Astrocyte (in vitro differentiated cells and primary cell): ENCODE measurements around the gene PDE6H.

ENCODE experiments used
- EZH2 ChIP-seq: IDR thresholded peaks from 2 replicates; pipeline ENCODE4 v1.6.1; 2012; ENCODE audit warnings: mild to moderate bottlenecking, low read length, inconsistent platforms; ENCODE audit not compliant: insufficient read depth
- TF ChIP-seq, protein P1 (sequence below): IDR thresholded peaks from 2 replicates; pipeline ENCODE4 v1.5.1; 2011; ENCODE audit warnings: low read depth, mild to moderate bottlenecking, inconsistent platforms, low read length, moderate library complexity; ENCODE audit not compliant: insufficient read depth

- TF ChIP-seq, protein P1, sequence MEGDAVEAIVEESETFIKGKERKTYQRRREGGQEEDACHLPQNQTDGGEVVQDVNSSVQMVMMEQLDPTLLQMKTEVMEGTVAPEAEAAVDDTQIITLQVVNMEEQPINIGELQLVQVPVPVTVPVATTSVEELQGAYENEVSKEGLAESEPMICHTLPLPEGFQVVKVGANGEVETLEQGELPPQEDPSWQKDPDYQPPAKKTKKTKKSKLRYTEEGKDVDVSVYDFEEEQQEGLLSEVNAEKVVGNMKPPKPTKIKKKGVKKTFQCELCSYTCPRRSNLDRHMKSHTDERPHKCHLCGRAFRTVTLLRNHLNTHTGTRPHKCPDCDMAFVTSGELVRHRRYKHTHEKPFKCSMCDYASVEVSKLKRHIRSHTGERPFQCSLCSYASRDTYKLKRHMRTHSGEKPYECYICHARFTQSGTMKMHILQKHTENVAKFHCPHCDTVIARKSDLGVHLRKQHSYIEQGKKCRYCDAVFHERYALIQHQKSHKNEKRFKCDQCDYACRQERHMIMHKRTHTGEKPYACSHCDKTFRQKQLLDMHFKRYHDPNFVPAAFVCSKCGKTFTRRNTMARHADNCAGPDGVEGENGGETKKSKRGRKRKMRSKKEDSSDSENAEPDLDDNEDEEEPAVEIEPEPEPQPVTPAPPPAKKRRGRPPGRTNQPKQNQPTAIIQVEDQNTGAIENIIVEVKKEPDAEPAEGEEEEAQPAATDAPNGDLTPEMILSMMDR: no peak
- no peak for TF ChIP-seq EZH2
Measured at GRCh38 chr12:14960548-14961465, 12.0 kb upstream of the PDE6H start.
